Activated CD8-positive, alpha-beta T cell treated with anti-CD3 and anti-CD28 coated beads, Interleukin-2, amount 10 ng/mL, durations not matched to agents 7 days and 5 days (primary cell): ENCODE results near the gene AMOTL2. TPM values are rescaled to one million over a fixed set of nuclear protein-coding genes. Genes with fewer than 3 reads are reported as not detected.

ENCODE experiments used
- ATAC-seq: fragments of 150-1000 bp; cut with Tn5 transposase; one replicate; pipeline ENCODE4 v1.10.0; 2021; ENCODE audit warnings: moderate library complexity
- CTCF ChIA-PET: fragments of 350-600 bp; sonication (Branson Sonifier 250); formaldehyde crosslinking; loops from one replicate; lab custom pipeline; 2021; ENCODE audit warnings: antibody characterized with exemption; lab: Charles Lee
- POLR2A ChIA-PET: fragments of 350-600 bp; sonication (Branson Sonifier 250); formaldehyde crosslinking; loops from one replicate; lab custom pipeline; 2021; ENCODE audit warnings: antibody characterized with exemption; lab: Charles Lee
- DNase-seq: peaks from one replicate; pipeline ENCODE4 v3.0.0-alpha.2; 2020
- H3K27ac Mint-ChIP-seq: one replicate; pipeline ENCODE4 v1.8.0; 2021; ENCODE audit warnings: mild to moderate bottlenecking, mixed read lengths
- H3K27me3 Mint-ChIP-seq: one replicate; pipeline ENCODE4 v1.8.0; 2021; ENCODE audit warnings: low read depth, mixed read lengths
- H3K36me3 Mint-ChIP-seq: one replicate; pipeline ENCODE4 v1.8.0; 2021; ENCODE audit warnings: low read depth, mixed read lengths
- H3K4me1 Mint-ChIP-seq: one replicate; pipeline ENCODE4 v1.8.0; 2021; ENCODE audit warnings: low read depth, mixed read lengths
- H3K4me3 Mint-ChIP-seq: one replicate; pipeline ENCODE4 v1.8.0; 2021; ENCODE audit warnings: mild to moderate bottlenecking, mixed read lengths
- H3K9me3 Mint-ChIP-seq: one replicate; pipeline ENCODE4 v1.8.0; 2022; ENCODE audit warnings: mixed read lengths; ENCODE audit not compliant: insufficient read depth
- total RNA-seq, 2 experiments: library from RNA; stranded (reverse); gene quantifications; one replicate each; pipeline ENCODE4 v1.2.3, GENCODE V29; 2021

The AMOTL2 gene
- total RNA-seq, 2 experiments from 2014 or later, result not detected

DNA sequence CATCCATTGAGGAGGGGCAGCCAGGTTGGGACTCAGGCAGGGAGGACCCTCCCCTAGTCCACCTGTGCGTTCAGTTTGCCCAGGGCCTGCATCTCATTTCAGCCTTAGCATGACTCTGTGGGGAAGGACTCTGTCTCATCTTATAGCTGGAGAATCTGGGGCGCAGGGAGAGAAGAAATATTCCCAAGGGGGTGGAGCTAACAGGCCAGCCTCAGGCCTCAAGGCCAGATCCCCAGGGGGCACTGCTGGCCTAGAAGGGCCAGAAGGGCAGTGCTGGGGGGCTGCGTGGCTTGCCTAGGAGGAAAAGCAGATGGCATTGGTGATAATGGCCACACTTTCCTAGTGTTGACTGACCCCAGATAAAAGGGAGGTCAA lies 10.9 kb downstream of the AMOTL2 start:
- ATAC-seq (no peak), DNase-seq (no peak)
- Mint-ChIP-seq H3K36me3 (no peaks in the 10 kb centered on the region), H3K4me1 (peaks cover 25% of the 10 kb centered on the region), H3K27ac (no peak overlapping the region), H3K4me3 (no peak overlapping the region), H3K9me3 (no peaks in the 10 kb centered on the region), H3K27me3 (peaks cover 16% of the 10 kb centered on the region)
- CTCF ChIA-PET, result interaction anchor here (1.6 to 1.8 kb wide), 2 partner anchors 56 to 151 kb away, joined by 3 to 6 read pairs; no protein-coding TSS in a partner anchor
- POLR2A ChIA-PET, result interaction anchor here (0.6 kb wide), 1 partner anchor 122 kb away, joined by 3 read pairs; the partner anchor contains the start of genes ANAPC13 and CEP63

DNA sequence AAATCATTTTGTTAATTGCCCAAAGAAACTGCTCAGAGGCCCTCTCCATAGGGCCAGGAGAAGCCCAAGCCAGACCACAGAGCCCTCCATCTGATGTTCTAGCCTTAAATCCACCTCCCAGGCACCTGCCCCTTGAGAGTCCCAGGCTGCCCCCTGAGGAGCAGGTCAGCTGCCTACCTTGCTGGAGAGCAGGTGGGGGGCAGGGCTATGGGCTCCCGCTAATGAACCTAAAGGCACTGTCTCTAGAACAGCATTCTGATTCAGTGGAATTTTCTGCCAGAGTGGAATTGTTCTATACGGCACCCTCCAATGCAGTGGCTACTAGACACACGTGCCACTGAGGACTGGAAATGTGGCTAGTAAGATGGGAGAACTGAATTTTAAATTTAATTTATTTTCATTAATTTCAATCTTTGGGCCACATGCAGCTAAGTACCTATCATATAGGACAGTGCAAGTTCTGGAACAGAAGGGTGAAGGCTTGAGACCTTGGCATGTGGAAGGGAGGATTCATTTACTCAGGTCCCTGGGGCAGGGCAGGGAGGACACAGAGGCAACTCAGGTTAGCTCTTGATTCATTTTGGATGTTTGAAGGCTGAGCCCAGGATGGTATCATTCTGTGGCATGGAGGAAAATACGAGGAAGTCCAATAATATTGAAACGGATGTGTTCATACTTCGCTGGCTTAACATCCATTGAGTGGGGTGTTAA lies 11.4 kb downstream of the AMOTL2 start:
- peaks cover 16% of the 10 kb centered on the region for H3K27me3 Mint-ChIP-seq
- no peaks in the 10 kb centered on the region for H3K36me3 Mint-ChIP-seq
- H3K4me3 Mint-ChIP-seq, result no peak overlapping the region
- H3K4me1 Mint-ChIP-seq, result peaks cover 25% of the 10 kb centered on the region
- ChIA-PET POLR2A (no interaction called here), CTCF (no interaction called here)
- no peak for DNase-seq
- H3K27ac Mint-ChIP-seq, result no peak overlapping the region
- no peaks in the 10 kb centered on the region for H3K9me3 Mint-ChIP-seq
- no peak for ATAC-seq

DNA sequence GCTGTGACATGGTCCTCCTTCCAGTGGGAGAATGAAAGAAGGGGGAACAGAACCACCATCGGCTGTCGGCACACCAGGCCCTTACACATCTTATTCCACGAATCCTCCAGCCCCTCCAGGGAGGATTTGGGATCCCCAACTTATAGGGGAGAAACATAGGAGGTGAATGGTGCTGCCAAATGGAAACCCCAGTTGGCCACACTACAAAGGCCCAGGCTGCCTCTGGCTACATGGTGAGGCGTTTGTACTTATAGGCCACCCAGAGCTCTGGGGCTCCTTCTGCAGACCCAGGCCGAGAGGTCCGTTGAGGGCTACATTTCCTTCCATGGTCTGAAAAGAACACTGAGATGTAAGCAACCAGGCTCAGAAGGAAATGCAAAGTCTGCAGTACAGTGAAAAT lies 12.0 kb downstream of the AMOTL2 start:
- CTCF ChIA-PET, result no interaction called here
- H3K4me3 Mint-ChIP-seq, result no peak overlapping the region
- ATAC-seq, result no peak

DNA sequence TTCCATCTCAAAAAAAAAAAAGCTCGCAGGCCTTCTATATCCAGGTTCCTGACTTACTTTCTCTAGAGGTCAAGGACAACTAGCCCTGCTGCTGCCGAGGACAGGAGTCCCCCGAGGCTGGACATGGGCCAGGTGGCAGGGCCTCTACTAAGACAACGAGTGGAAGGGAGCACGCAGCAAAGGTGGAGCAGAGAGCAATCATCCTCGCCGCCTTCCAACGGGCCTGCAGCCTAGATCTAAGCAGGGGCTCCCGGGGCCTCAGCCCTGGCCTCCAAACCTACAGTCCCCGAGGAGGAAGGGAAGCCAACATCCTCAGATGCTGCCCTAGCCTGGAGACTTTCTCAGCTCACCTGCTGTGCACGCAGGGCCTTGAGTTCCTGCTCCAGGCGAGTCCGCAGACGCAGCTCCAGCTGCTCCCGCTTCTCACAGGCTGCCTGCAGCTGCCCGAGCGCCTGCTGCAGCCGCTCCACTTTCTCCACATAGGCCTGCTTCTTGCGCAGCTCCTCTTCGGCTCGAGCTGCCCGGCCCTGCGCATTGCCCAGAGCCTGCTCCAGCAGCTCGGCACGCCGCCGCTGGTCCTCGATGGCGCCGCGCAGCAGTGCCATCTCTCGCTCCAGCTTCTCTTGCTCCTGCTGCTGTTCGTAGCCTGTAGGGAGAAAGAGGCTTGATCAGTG lies 12.9 kb downstream of the AMOTL2 start:
- POLR2A ChIA-PET, result no interaction called here
- peaks cover 25% of the 10 kb centered on the region for H3K4me1 Mint-ChIP-seq
- no peak overlapping the region for H3K4me3 Mint-ChIP-seq
- H3K27ac Mint-ChIP-seq, result no peak overlapping the region
- H3K36me3 Mint-ChIP-seq, result no peaks in the 10 kb centered on the region
- H3K27me3 Mint-ChIP-seq, result peaks cover 19% of the 10 kb centered on the region
- DNase-seq (no peak), ATAC-seq (no peak)
- CTCF ChIA-PET, result no interaction called here
- H3K9me3 Mint-ChIP-seq, result no peaks in the 10 kb centered on the region

More for the DNA sequence above, 12.0 kb downstream of the AMOTL2 start:
- POLR2A ChIA-PET, result no interaction called here
- DNase-seq, result no peak
- H3K27me3 Mint-ChIP-seq, result peaks cover 16% of the 10 kb centered on the region
- no peak overlapping the region for H3K27ac Mint-ChIP-seq
- H3K4me1 Mint-ChIP-seq, result peaks cover 25% of the 10 kb centered on the region
- no peaks in the 10 kb centered on the region for H3K36me3 Mint-ChIP-seq
- no peaks in the 10 kb centered on the region for H3K9me3 Mint-ChIP-seq

DNA sequence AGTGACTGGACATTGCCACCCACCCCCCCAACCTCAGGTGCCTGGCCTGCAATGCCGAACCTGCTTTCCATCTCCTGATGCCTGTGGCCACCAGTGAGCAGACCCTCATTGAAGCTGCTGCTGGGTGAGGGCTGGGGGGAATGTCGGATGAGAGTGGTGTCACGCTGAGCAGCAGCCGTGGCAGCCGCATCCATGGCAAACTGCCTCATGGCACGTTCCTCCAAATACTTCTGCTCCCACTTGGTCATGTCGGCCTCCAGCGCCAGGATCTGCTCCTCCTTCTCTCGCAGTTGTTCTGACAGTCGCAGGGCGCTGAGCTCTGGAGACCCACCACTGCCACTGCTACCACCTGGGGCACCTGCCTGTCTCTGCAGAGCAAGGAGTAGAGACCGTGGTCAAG lies 14.2 kb downstream of the AMOTL2 start:
- POLR2A ChIA-PET, result no interaction called here
- H3K36me3 Mint-ChIP-seq, result no peaks in the 10 kb centered on the region

DNA sequence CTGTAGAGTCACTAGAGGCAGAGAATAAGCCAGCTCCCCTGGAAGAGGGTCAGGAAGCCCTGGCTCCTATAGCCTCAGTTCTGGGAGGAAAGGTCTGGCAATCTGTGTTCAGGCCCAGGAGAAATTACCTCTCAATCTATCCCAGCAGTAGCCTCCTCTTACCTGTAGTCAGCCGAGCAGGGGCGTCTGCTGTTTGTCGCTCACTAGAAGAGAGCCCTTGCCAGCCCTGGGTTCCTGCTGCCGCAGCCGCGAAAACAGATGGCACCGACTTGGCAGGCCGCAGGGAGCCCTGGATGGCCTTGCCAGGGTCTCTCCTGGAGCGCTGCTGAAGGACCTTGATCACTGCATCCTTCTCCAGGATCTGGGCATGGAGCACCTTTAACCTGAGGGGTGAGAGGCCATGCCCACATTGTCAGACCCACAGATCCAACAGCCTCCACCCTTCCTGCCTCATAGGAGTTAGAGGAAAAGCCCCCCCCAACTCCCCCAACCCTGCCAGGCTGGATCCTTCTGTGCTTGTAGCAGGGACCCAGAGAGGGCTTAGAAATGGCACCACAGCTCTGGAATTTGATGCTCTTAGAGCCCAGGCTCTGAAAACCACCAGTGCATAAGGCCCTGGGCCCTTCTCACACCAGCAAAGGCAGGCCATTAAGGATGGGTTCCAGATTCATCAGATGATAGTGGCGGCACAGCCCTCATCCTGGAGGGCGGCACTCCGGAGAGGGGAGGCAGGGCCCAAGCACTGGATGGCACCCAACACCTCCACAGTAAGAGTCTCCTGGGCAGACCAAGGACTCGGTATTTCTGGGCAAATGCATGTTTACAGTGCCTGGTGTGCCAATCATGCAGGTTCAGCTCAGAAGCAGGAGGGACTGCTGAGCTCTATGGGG lies 14.9 kb downstream of the AMOTL2 start:
- DNase-seq (no peak), ATAC-seq (no peak)
- no peak overlapping the region for H3K27ac Mint-ChIP-seq
- POLR2A ChIA-PET, result no interaction called here
- peaks cover 10% of the 10 kb centered on the region for H3K4me1 Mint-ChIP-seq
- no peak overlapping the region for H3K4me3 Mint-ChIP-seq
- H3K27me3 Mint-ChIP-seq, result peaks cover 16% of the 10 kb centered on the region
- CTCF ChIA-PET, result no interaction called here
- H3K36me3 Mint-ChIP-seq, result no peaks in the 10 kb centered on the region
- no peaks in the 10 kb centered on the region for H3K9me3 Mint-ChIP-seq

More for the DNA sequence above, 14.2 kb downstream of the AMOTL2 start:
- Mint-ChIP-seq H3K27me3 (peaks cover 19% of the 10 kb centered on the region), H3K4me1 (peaks cover 17% of the 10 kb centered on the region), H3K4me3 (no peak overlapping the region), H3K9me3 (no peaks in the 10 kb centered on the region), H3K27ac (no peak overlapping the region)
- CTCF ChIA-PET, result no interaction called here
- ATAC-seq, result no peak
- DNase-seq, result no peak

DNA sequence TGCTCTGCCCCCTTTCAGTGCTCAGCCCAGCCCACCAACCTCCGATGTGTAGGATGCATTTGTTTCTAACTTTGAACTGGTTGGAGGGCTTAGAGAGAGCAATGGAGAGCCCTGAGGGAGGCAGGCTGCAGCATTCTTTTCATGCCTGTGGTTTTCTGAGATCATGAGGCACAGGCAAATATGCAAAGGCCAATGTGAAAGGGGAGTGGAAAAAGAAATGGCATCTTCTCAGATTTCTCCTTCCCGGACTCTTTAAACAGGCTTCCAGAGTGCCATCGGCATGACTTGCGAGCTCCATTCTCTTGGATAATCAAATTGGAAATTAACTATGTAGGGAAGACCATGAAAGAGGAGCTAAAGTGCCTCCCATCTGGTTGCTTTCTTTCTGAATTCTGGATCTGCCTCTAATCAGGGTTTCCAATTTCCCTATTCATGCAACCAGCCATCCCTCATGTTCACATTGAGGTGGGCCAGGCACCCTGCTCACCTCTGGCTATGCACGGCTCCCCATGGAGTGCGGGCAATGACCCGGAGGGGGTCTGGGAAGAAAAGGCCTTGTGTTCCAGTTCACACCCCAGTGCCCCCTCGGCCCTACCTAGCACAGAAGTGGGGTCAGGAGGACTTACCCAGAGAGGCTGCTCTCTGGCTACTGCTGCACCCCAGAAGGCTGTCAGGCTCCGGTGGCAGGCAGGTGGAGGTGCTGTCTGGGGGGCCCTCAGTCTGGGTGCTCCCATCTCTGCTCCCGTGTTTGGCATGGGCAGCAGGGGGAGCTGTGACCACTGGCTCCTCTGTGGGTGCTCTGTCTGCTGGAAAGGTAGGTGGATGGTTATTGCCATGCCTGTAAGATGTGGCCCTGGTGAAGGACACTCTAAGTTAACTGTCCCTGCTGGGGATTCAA lies 16.1 kb downstream of the AMOTL2 start:
- ChIA-PET POLR2A (no interaction called here), CTCF (interaction anchor here (1.1 kb wide), 1 partner anchor 50 kb away, joined by 3 read pairs; no protein-coding TSS in a partner anchor)
- ATAC-seq, result no peak
- no peak for DNase-seq
- no peak overlapping the region for H3K27ac Mint-ChIP-seq
- H3K36me3 Mint-ChIP-seq, result no peaks in the 10 kb centered on the region
- H3K4me3 Mint-ChIP-seq, result no peak overlapping the region
- peaks cover under 1% of the 10 kb centered on the region for H3K4me1 Mint-ChIP-seq
- peaks cover 10% of the 10 kb centered on the region for H3K27me3 Mint-ChIP-seq
- H3K9me3 Mint-ChIP-seq, result no peaks in the 10 kb centered on the region

DNA sequence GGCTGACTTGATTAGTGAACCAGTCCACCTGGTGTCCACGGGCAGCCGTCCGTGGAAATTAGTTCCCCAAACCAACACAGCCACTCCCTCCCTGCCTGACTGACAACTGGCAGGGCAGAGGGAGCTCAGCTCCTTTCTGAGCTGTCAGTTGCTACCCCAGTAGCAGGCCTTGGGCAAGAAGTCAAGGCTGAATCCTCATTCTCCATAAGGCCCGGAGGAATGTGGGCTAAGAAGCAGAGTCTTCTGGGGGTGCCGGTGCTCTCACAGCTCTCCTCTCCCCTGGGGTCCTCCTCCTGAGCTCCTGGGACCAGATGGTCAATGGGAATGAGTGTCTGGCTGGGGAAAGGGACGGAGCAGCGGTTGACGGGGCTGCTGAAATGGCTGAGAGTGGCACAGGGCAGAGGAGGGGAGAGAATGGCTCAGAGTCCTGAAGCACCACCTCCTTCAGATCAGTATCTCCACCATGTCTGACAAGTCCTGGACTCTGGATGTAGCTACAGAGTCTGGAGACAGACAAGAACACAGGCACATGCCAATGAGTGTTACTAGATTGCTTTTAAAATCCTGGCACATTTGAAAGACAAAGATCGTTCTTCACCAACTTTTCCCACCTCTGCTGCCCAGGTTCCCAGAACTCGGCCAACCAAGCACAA lies 16.9 kb downstream of the AMOTL2 start:
- ChIA-PET CTCF (interaction anchor here (1.1 kb wide), 1 partner anchor 50 kb away, joined by 3 read pairs; no protein-coding TSS in a partner anchor), POLR2A (no interaction called here)
- Mint-ChIP-seq H3K27ac (no peak overlapping the region), H3K36me3 (no peaks in the 10 kb centered on the region), H3K4me3 (no peak overlapping the region), H3K9me3 (no peaks in the 10 kb centered on the region), H3K4me1 (no peaks in the 10 kb centered on the region), H3K27me3 (peaks cover 7% of the 10 kb centered on the region)
- DNase-seq, result no peak
- ATAC-seq, result no peak

DNA sequence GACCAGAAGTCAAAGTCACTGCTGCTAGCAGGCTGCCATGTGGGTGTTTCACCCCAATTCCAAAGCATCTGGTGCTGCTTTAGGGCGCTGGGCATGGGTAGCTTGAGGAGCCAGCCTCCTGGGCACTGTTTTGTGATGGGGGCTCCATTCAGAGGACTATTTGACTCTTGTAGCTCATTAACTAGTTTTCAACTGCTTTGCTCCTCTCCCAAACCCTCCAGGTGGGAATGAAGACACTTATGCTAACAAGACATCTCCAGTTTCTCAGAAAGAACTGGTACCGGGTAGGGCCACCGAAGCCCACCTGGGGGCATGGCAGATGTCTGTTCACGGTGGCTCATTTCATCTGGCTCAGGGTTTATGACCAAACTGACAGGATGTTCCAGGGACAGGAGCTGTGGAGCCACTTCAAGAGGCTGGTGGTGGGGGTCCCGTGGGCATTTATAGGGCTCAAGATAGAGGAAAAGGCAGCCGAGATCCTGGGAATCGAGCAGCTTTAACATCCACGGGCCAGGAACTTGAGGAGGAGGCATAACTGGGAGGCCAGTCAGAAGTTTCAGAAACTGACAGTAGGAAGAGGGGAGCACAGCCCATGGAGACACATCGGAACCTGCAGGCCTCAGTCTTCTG lies 17.7 kb downstream of the AMOTL2 start:
- ChIA-PET POLR2A (no interaction called here), CTCF (no interaction called here)

DNA sequence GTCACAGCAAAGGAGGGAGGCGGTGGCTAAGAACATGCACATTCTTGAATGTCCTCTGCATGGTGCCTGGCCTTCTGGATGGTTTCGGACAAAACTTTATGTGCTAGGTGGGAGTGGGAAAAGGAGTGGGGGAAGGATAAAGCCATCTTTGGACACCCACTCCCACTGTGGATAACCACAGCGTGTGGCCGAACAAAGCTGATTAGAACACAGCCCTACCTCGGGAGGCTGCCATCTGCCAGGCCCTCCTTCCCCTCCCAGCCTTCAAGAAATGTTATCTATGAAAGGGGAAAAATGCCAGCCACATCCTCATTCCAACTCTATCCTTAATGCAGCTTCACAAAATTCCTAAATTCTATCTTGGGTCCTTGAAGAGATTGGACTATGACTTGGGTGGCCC lies 18.8 kb downstream of the AMOTL2 start:
- no peak overlapping the region for H3K4me3 Mint-ChIP-seq
- H3K27ac Mint-ChIP-seq, result no peak overlapping the region
- peaks cover 2% of the 10 kb centered on the region for H3K4me1 Mint-ChIP-seq
- ChIA-PET CTCF (no interaction called here), POLR2A (no interaction called here)
- DNase-seq, result no peak
- no peaks in the 10 kb centered on the region for H3K36me3 Mint-ChIP-seq
- H3K27me3 Mint-ChIP-seq, result peaks cover 5% of the 10 kb centered on the region
- no peak for ATAC-seq
- no peaks in the 10 kb centered on the region for H3K9me3 Mint-ChIP-seq

More for the DNA sequence above, 17.7 kb downstream of the AMOTL2 start:
- no peak for DNase-seq
- Mint-ChIP-seq H3K4me3 (no peak overlapping the region), H3K9me3 (no peaks in the 10 kb centered on the region), H3K27me3 (peaks cover 5% of the 10 kb centered on the region), H3K4me1 (peaks cover 2% of the 10 kb centered on the region), H3K36me3 (no peaks in the 10 kb centered on the region), H3K27ac (no peak overlapping the region)
- no peak for ATAC-seq
